Bronchial epithelial cell (primary cell): ENCODE data around the gene MTG1. TPM values are rescaled to one million over a fixed set of nuclear protein-coding genes. Genes with fewer than 3 reads are reported as not detected.
A peak's percentile ranks its signal among the peaks of the same experiment; 100 is the strongest.

Experiments used
- DNase-seq: peaks from one replicate; pipeline ENCODE4 v3.0.0-alpha.2; 2010; ENCODE audit warnings: low read depth
- FAIRE-seq: peaks from 2 replicates; lab custom pipeline; 2011; peaks lifted over from hg19 to GRCh38; lab: Jason Lieb, UNC
- H3K27me3 ChIP-seq: 2 replicates; pipeline ENCODE4 v1.5.1; 2011; ENCODE audit warnings: low read length; ENCODE audit not compliant: control insufficient read depth, insufficient read depth
- H3K36me3 ChIP-seq: 2 replicates; pipeline ENCODE4 v1.5.1; 2011; ENCODE audit warnings: low read length; ENCODE audit not compliant: control insufficient read depth, insufficient read depth
- H3K4me3 ChIP-seq: 2 replicates; pipeline ENCODE4 v1.5.1; 2011; ENCODE audit warnings: mild to moderate bottlenecking, low read depth, low read length, control low read depth
- CTCF ChIP-seq: IDR thresholded peaks from 2 replicates; pipeline ENCODE4 v1.5.1; 2011; ENCODE audit warnings: mild to moderate bottlenecking, moderate library complexity, low read length, control low read depth, inconsistent platforms; ENCODE audit not compliant: insufficient read depth, severe bottlenecking
- total RNA-seq: library from RNA; depleted of rRNA; stranded (reverse); fragments of >200 nt; gene quantifications from 2 replicates; pipeline ENCODE4 v1.2.1, GENCODE V29; 2014

Gene MTG1
- total RNA-seq, 1 donor from 2014 or later: 20.5 TPM

- Histone ChIP-seq H3K36me3 (no peaks in the 10 kb centered on the region), H3K27me3 (no peaks in the 10 kb centered on the region), H3K4me3 (no peak overlapping the region)
- no peak for TF ChIP-seq CTCF
- FAIRE-seq: no peak
- DNase-seq: no peak
Observed at GRCh38 chr10:133353988-133354605, 39.9 kb upstream of the MTG1 start.

- no peak for DNase-seq
Observed at GRCh38 chr10:133354672-133355240, 39.2 kb upstream of the MTG1 start.

GRCh38 chr10:133355266-133355665, 38.7 kb upstream of the MTG1 start:
- H3K4me3 ChIP-seq: no peak overlapping the region
- H3K27me3 ChIP-seq: no peaks in the 10 kb centered on the region
- FAIRE-seq: no peak
- no peak for TF ChIP-seq CTCF
- no peaks in the 10 kb centered on the region for H3K36me3 ChIP-seq
- no peak for DNase-seq

More at GRCh38 chr10:133354672-133355240, 39.2 kb upstream of the MTG1 start:
- Histone ChIP-seq H3K4me3 (no peak overlapping the region), H3K27me3 (no peaks in the 10 kb centered on the region), H3K36me3 (no peaks in the 10 kb centered on the region)
- TF ChIP-seq CTCF: no peak
- no peak for FAIRE-seq

GRCh38 chr10:133355991-133356390, 38.0 kb upstream of the MTG1 start:
- Histone ChIP-seq H3K4me3 (no peak overlapping the region), H3K27me3 (no peaks in the 10 kb centered on the region), H3K36me3 (no peaks in the 10 kb centered on the region)
- no peak for DNase-seq
- FAIRE-seq: no peak
- TF ChIP-seq CTCF: no peak

- DNase-seq: no peak
- Histone ChIP-seq H3K36me3 (no peaks in the 10 kb centered on the region), H3K27me3 (no peaks in the 10 kb centered on the region), H3K4me3 (peak overlapping the region; percentile 52)
- no peak for FAIRE-seq
- no peak for TF ChIP-seq CTCF
Observed at GRCh38 chr10:133356549-133357284, 37.2 kb upstream of the MTG1 start.
